Natural killer cell (primary cell): ENCODE measurements around the gene LYSET. TPM values are rescaled to one million over a fixed set of nuclear protein-coding genes. Genes with fewer than 3 reads are reported as not detected.

Source experiments
- ATAC-seq, 3 donors: fragments of 150-1000 bp in 2 of 3; fragments of 200-7000 bp in 1 of 3; cut with Tn5 transposase; 1 replicate in 1 of 3; 2 replicates in 2 of 3; pipeline ENCODE4 v1.10.0; 2021; ENCODE audit warnings: mild to moderate bottlenecking in 2 of 3, moderate library complexity in 2 of 3
- DNase-seq, 2 donors: peaks; one replicate each; pipeline versions ENCODE4 v3.0.0 to v3.0.0-alpha.2; 2013 to 2021; ENCODE audit warnings: mixed read lengths in 1 of 2
- H3K27ac ChIP-seq: one replicate; pipeline ENCODE4 v1.5.1; 2013; ENCODE audit warnings: mild to moderate bottlenecking, low read length
- H3K27me3 ChIP-seq: one replicate; pipeline ENCODE4 v1.6.1; 2013; ENCODE audit warnings: low read length; ENCODE audit not compliant: control insufficient read depth, insufficient read depth
- H3K36me3 ChIP-seq: one replicate; pipeline ENCODE4 v1.6.1; 2013; ENCODE audit warnings: low read length; ENCODE audit not compliant: control insufficient read depth, insufficient read depth
- H3K4me1 ChIP-seq: one replicate; pipeline ENCODE4 v1.6.1; 2013; ENCODE audit warnings: low read length; ENCODE audit not compliant: control insufficient read depth, insufficient read depth
- H3K4me3 ChIP-seq: one replicate; pipeline ENCODE4 v1.5.1; 2013; ENCODE audit warnings: low read length
- H3K9me3 ChIP-seq: one replicate; pipeline ENCODE4 v1.6.1; 2013; ENCODE audit warnings: low read length; ENCODE audit not compliant: control insufficient read depth, insufficient read depth
- H3K27ac Mint-ChIP-seq, 2 donors: one replicate each; pipeline ENCODE4 v1.8.0; 2022; ENCODE audit warnings: mild to moderate bottlenecking in 2 of 2, mixed read lengths in 2 of 2, moderate library complexity in 1 of 2
- H3K27me3 Mint-ChIP-seq, 2 donors: one replicate each; pipeline ENCODE4 v1.8.0; 2022; ENCODE audit warnings: low read depth in 2 of 2, mixed read lengths in 2 of 2
- H3K36me3 Mint-ChIP-seq: one replicate; pipeline ENCODE4 v1.8.0; 2022; ENCODE audit warnings: mixed read lengths
- H3K4me1 Mint-ChIP-seq, 2 donors: one replicate each; pipeline ENCODE4 v1.8.0; 2022; ENCODE audit warnings: mixed read lengths in 2 of 2
- H3K4me3 Mint-ChIP-seq: one replicate; pipeline ENCODE4 v1.8.0; 2022; ENCODE audit warnings: mild to moderate bottlenecking, moderate library complexity, mixed read lengths
- H3K9me3 Mint-ChIP-seq, 2 donors: one replicate each; pipeline ENCODE4 v1.8.0; 2022; ENCODE audit warnings: mixed read lengths in 2 of 2
- CTCF ChIP-seq: fragments of 200-600 bp; IDR thresholded peaks from one replicate; pipeline ENCODE4 v1.8.0; 2022; ENCODE audit warnings: antibody characterized with exemption
- WGBS: methylation state at CpG from one replicate; pipeline ENCODE4 v1.1.7; 2013; ENCODE audit warnings: missing lambda C conversion rate; ENCODE audit not compliant: insufficient coverage; 5-methylcytosine and 5-hydroxymethylcytosine counted together
- intact Hi-C: fragments of 100-400 bp; cut with micrococcal nuclease; formaldehyde crosslinking; loops from one replicate; pipeline ENCODE4 v1.14.2; 2022
- total RNA-seq, 4 donors: library from RNA; stranded (reverse); fragments of 120-200 nt in 1 of 4; gene quantifications; one replicate each; pipeline versions ENCODE4 v1.2.3 to v1.2.4, GENCODE V29; 2013 to 2022

The LYSET gene
- total RNA-seq, 3 donors from 2014 or later (not counting 1 experiment from before 2014, with no cell fraction given): 6.1 to 13.1 (median 9.0) TPM

GRCh38 chr14:93137864-93138263 lies 47.3 kb upstream of the LYSET start:
- intact Hi-C loops: loop anchor here (5.0 kb wide), 1 partner anchor 36 kb away; no protein-coding TSS in a partner anchor
- no peak overlapping the region for H3K4me3 ChIP-seq
- H3K9me3 ChIP-seq: no peaks in the 10 kb centered on the region
- Mint-ChIP-seq H3K36me3 (no peaks in the 10 kb centered on the region), H3K27me3 (no peaks in the 10 kb centered on the region), H3K27ac (no peak overlapping the region), H3K9me3 (no peaks in the 10 kb centered on the region), H3K4me1 (peaks cover 5 to 6% of the 10 kb centered on the region in 2 donors), H3K4me3 (no peak overlapping the region)
- no peaks in the 10 kb centered on the region for H3K36me3 ChIP-seq
- H3K4me1 ChIP-seq: no peaks in the 10 kb centered on the region
- no peak overlapping the region for H3K27ac ChIP-seq
- no peak for TF ChIP-seq CTCF
- 83% methylated on average over 17 of the region's 17 CpGs for WGBS
- DNase-seq: no peak
- no peak for ATAC-seq
- H3K27me3 ChIP-seq: no peaks in the 10 kb centered on the region

GRCh38 chr14:93142854-93143652 lies 42.1 kb upstream of the LYSET start:
- Histone ChIP-seq H3K9me3 (no peaks in the 10 kb centered on the region), H3K36me3 (no peaks in the 10 kb centered on the region), H3K4me1 (no peaks in the 10 kb centered on the region), H3K27me3 (no peaks in the 10 kb centered on the region), H3K27ac (no peak overlapping the region), H3K4me3 (no peak overlapping the region)
- TF ChIP-seq CTCF: no peak
- DNase-seq: no peak
- Mint-ChIP-seq H3K4me1 (peaks cover 5 to 6% of the 10 kb centered on the region in 2 donors), H3K9me3 (no peaks in the 10 kb centered on the region), H3K4me3 (no peak overlapping the region), H3K27ac (no peak overlapping the region), H3K27me3 (no peaks in the 10 kb centered on the region), H3K36me3 (no peaks in the 10 kb centered on the region)
- WGBS: 67% methylated on average over 12 of the region's 13 CpGs
- ATAC-seq: no peak
- intact Hi-C loops: no loop called here

GRCh38 chr14:93146119-93146518 lies 39.0 kb upstream of the LYSET start:
- no peak overlapping the region for H3K27ac Mint-ChIP-seq
- H3K36me3 Mint-ChIP-seq: no peaks in the 10 kb centered on the region
- no peaks in the 10 kb centered on the region for H3K9me3 Mint-ChIP-seq
- no peaks in the 10 kb centered on the region for H3K27me3 Mint-ChIP-seq
- Histone ChIP-seq H3K4me3 (no peak overlapping the region), H3K27me3 (no peaks in the 10 kb centered on the region), H3K4me1 (no peaks in the 10 kb centered on the region), H3K27ac (no peak overlapping the region), H3K36me3 (no peaks in the 10 kb centered on the region), H3K9me3 (no peaks in the 10 kb centered on the region)
- DNase-seq (no peak), ATAC-seq (no peak)
- intact Hi-C loops: no loop called here
- H3K4me3 Mint-ChIP-seq: no peak overlapping the region
- WGBS: 78% methylated on average over 9 of the region's 9 CpGs
- peaks cover 0 to 6% of the 10 kb centered on the region in 2 donors for H3K4me1 Mint-ChIP-seq
- TF ChIP-seq CTCF: no peak

- no peak for TF ChIP-seq CTCF
- whole genome bisulfite sequencing: 92% methylated on average over 8 of the region's 8 CpGs
- no peaks in the 10 kb centered on the region for H3K36me3 ChIP-seq
Measured at GRCh38 chr14:93148979-93149378, 36.1 kb upstream of the LYSET start.

More at GRCh38 chr14:93148979-93149378, 36.1 kb upstream of the LYSET start:
- peaks cover 0 to 6% of the 10 kb centered on the region in 2 donors for H3K4me1 Mint-ChIP-seq
- no peak for DNase-seq
- no peaks in the 10 kb centered on the region for H3K27me3 ChIP-seq
- H3K27ac Mint-ChIP-seq: no peak overlapping the region
- H3K4me3 ChIP-seq: no peak overlapping the region
- H3K4me1 ChIP-seq: no peaks in the 10 kb centered on the region
- intact Hi-C loops: no loop called here
- no peaks in the 10 kb centered on the region for H3K9me3 Mint-ChIP-seq
- no peaks in the 10 kb centered on the region for H3K9me3 ChIP-seq
- no peak for ATAC-seq
- H3K27me3 Mint-ChIP-seq: no peaks in the 10 kb centered on the region
- no peaks in the 10 kb centered on the region for H3K36me3 Mint-ChIP-seq
- no peak overlapping the region for H3K27ac ChIP-seq
- H3K4me3 Mint-ChIP-seq: no peak overlapping the region
